Posterior cingulate gyrus (tissue), 11 donors: ENCODE data around the gene LIAS.
"Not testable (repeated sequence)": the region's sequence is repeated elsewhere in the genome, so short reads cannot be mapped to it uniquely, and the experiment has no call there.

Experiments used
- DNase-seq, 10 donors: peaks; one replicate each; pipeline versions ENCODE4 v3.0.0 to v3.0.0-alpha.2; 2020 to 2021; ENCODE audit warnings: mixed read lengths in 3 of 10
- intact Hi-C: fragments of 100-400 bp; cut with DNase I; formaldehyde crosslinking; loops from one replicate; pipeline ENCODE4 v1.15.1; 2023

LIAS gene

GRCh38 chr4:39490322-39490721 lies 31.5 kb downstream of the LIAS start:
- intact Hi-C loops: no loop called here
- DNase-seq: no peak

- intact Hi-C loops: no loop called here
Measured at GRCh38 chr4:39494354-39494753, 35.5 kb downstream of the LIAS start.

GRCh38 chr4:39495446-39496213 lies 36.8 kb downstream of the LIAS start:
- intact Hi-C loops: no loop called here
- DNase-seq: no peak

More at GRCh38 chr4:39494354-39494753, 35.5 kb downstream of the LIAS start:
- no peak for DNase-seq

GRCh38 chr4:39497909-39498726 lies 39.3 kb downstream of the LIAS start:
- intact Hi-C loops: no loop called here
- DNase-seq: no peak

GRCh38 chr4:39498727-39499020 lies 39.8 kb downstream of the LIAS start:
- no peak for DNase-seq
- intact Hi-C loops: no loop called here

GRCh38 chr4:39502019-39502663 lies 43.3 kb downstream of the LIAS start:
- DNase-seq: no peak
- intact Hi-C loops: no loop called here

GRCh38 chr4:39502664-39503035 lies 43.8 kb downstream of the LIAS start:
- intact Hi-C loops, DNase-seq: not testable (repeated sequence)

- no peak for DNase-seq
- intact Hi-C loops: no loop called here
Measured at GRCh38 chr4:39504538-39504937, 45.7 kb downstream of the LIAS start.

GRCh38 chr4:39505581-39505980 lies 46.7 kb downstream of the LIAS start:
- intact Hi-C loops: no loop called here
- DNase-seq: no peak

GRCh38 chr4:39510348-39510929 lies 51.6 kb downstream of the LIAS start:
- intact Hi-C loops: no loop called here
- DNase-seq: no peak

- intact Hi-C loops, DNase-seq: not testable (repeated sequence)
Measured at GRCh38 chr4:39514266-39514665, 55.4 kb downstream of the LIAS start.

- intact Hi-C loops: no loop called here
- no peak for DNase-seq
Measured at GRCh38 chr4:39514888-39515401, 56.1 kb downstream of the LIAS start.

GRCh38 chr4:39515669-39516401 lies 57.0 kb downstream of the LIAS start:
- DNase-seq, intact Hi-C loops: not testable (repeated sequence)

- intact Hi-C loops: no loop called here
Measured at GRCh38 chr4:39516407-39516966, 57.6 kb downstream of the LIAS start.

GRCh38 chr4:39518484-39518883 lies 59.6 kb downstream of the LIAS start:
- intact Hi-C loops: no loop called here
- no peak for DNase-seq

More at GRCh38 chr4:39516407-39516966, 57.6 kb downstream of the LIAS start:
- DNase-seq: no peak

GRCh38 chr4:39521253-39521919 lies 62.5 kb downstream of the LIAS start:
- intact Hi-C loops: no loop called here
- DNase-seq: no peak

GRCh38 chr4:39522068-39522467 lies 63.2 kb downstream of the LIAS start:
- DNase-seq: no peak
- intact Hi-C loops: no loop called here

- DNase-seq: no peak
- intact Hi-C loops: no loop called here
Measured at GRCh38 chr4:39524161-39524957, 65.5 kb downstream of the LIAS start.
